ENCODE measurements around the gene RPL41.

- TF ChIP-seq GATA2 (IDR thresholded peaks at IDR 0.05; ENCODE audit: low read depth, low read length) (no peak), GATA3 (IDR thresholded peaks at IDR 0.05; ENCODE audit: low read depth, low read length) (no peak)
Observed at GRCh38 chr12:56152132-56152755, 35.8 kb downstream of the RPL41 start, which contains the start of gene MYL6B.

Measured in SH-SY5Y (cell line).